Measurements from ENCODE around the gene RSPO3. TPM values are rescaled to one million over a fixed set of nuclear protein-coding genes. Genes with fewer than 3 reads are reported as not detected.

The RSPO3 gene
- total RNA-seq, 1 donor from 2014 or later, result 0.27 TPM

GRCh38 chr6:127100510-127101140 lies 17.8 kb upstream of the RSPO3 start:
- Histone ChIP-seq H3K27me3 (ENCODE audit: low read depth) (no peaks in the 10 kb centered on the region), H3K27ac (replicated peaks) (no peak overlapping the region), H3K9me3 (replicated peaks) (no peaks in the 10 kb centered on the region), H3K4me3 (no peak overlapping the region), H3K36me3 (no peaks in the 10 kb centered on the region), H3K4me1 (no peaks in the 10 kb centered on the region)
- intact Hi-C loops (cut with micrococcal nuclease), result no loop called here
- peak; percentile 41 for TF ChIP-seq CTCF (IDR thresholded peaks at IDR 0.05; ENCODE audit: borderline replicate concordance)
- DNase-seq, result no peak

GRCh38 chr6:127102299-127102698 lies 16.2 kb upstream of the RSPO3 start:
- Histone ChIP-seq H3K27ac (replicated peaks) (no peak overlapping the region), H3K36me3 (no peaks in the 10 kb centered on the region), H3K9me3 (replicated peaks) (no peaks in the 10 kb centered on the region), H3K4me1 (no peaks in the 10 kb centered on the region), H3K4me3 (no peak overlapping the region), H3K27me3 (ENCODE audit: low read depth) (peaks cover 4% of the 10 kb centered on the region)
- intact Hi-C loops (cut with micrococcal nuclease), result no loop called here
- no peak for DNase-seq
- no peak for TF ChIP-seq CTCF (IDR thresholded peaks at IDR 0.05; ENCODE audit: borderline replicate concordance)

GRCh38 chr6:127102859-127103258 lies 15.6 kb upstream of the RSPO3 start:
- Histone ChIP-seq H3K27ac (replicated peaks) (no peak overlapping the region), H3K36me3 (no peaks in the 10 kb centered on the region), H3K27me3 (ENCODE audit: low read depth) (peaks cover 5% of the 10 kb centered on the region), H3K4me1 (no peaks in the 10 kb centered on the region), H3K9me3 (replicated peaks) (no peaks in the 10 kb centered on the region), H3K4me3 (no peak overlapping the region)
- DNase-seq, result no peak
- no peak for TF ChIP-seq CTCF (IDR thresholded peaks at IDR 0.05; ENCODE audit: borderline replicate concordance)
- intact Hi-C loops (cut with micrococcal nuclease), result no loop called here

GRCh38 chr6:127103482-127103881 lies 15.0 kb upstream of the RSPO3 start:
- DNase-seq, result no peak
- Histone ChIP-seq H3K4me3 (no peak overlapping the region), H3K27ac (replicated peaks) (no peak overlapping the region), H3K27me3 (ENCODE audit: low read depth) (peaks cover 5% of the 10 kb centered on the region), H3K4me1 (no peaks in the 10 kb centered on the region), H3K9me3 (replicated peaks) (no peaks in the 10 kb centered on the region), H3K36me3 (no peaks in the 10 kb centered on the region)
- intact Hi-C loops (cut with micrococcal nuclease), result no loop called here
- no peak for TF ChIP-seq CTCF (IDR thresholded peaks at IDR 0.05; ENCODE audit: borderline replicate concordance)

GRCh38 chr6:127107916-127108315 lies 10.6 kb upstream of the RSPO3 start:
- intact Hi-C loops (cut with micrococcal nuclease), result no loop called here
- no peak for DNase-seq
- Histone ChIP-seq H3K4me1 (no peaks in the 10 kb centered on the region), H3K27me3 (ENCODE audit: low read depth) (peaks cover 12% of the 10 kb centered on the region), H3K36me3 (no peaks in the 10 kb centered on the region), H3K27ac (replicated peaks) (no peak overlapping the region), H3K9me3 (replicated peaks) (no peaks in the 10 kb centered on the region), H3K4me3 (no peak overlapping the region)
- no peak for TF ChIP-seq CTCF (IDR thresholded peaks at IDR 0.05; ENCODE audit: borderline replicate concordance)

All from left ventricle myocardium inferior (tissue), 1 donor.